Measurements from ENCODE around the gene ZKSCAN7. TPM values are rescaled to one million over a fixed set of nuclear protein-coding genes. Genes with fewer than 3 reads are reported as not detected.
"Not testable (repeated sequence)": the region's sequence is repeated elsewhere in the genome, so short reads cannot be mapped to it uniquely, and the experiment has no call there.

ZKSCAN7 gene
- polyA plus RNA-seq, 1 donor from 2014 or later: 23.9 TPM

GRCh38 chr3:44576613-44577012 lies 21.6 kb downstream of the ZKSCAN7 start:
- no peaks in the 10 kb centered on the region for H3K36me3 ChIP-seq (ENCODE audit: insufficient read depth, low read length)
- no peaks in the 10 kb centered on the region for H3K79me2 ChIP-seq (replicated peaks; ENCODE audit: insufficient read depth, low read length)
- no peaks in the 10 kb centered on the region for H3K27me3 ChIP-seq (ENCODE audit: insufficient read depth, low read depth, low read length)
- H3K27ac ChIP-seq (ENCODE audit: low read length): no peak overlapping the region
- TF ChIP-seq CTCF (IDR thresholded peaks at IDR 0.05; ENCODE audit: poor library complexity, severe bottlenecking) (no peak), EP300 (conservative IDR thresholded peaks at IDR 0.05; ENCODE audit: poor library complexity, severe bottlenecking) (no peak), TAF1 (IDR thresholded peaks at IDR 0.05; ENCODE audit: low read depth) (no peak), POLR2AphosphoS5 (IDR thresholded peaks at IDR 0.05) (no peak), RAD21 (conservative IDR thresholded peaks at IDR 0.05) (no peak), SMC3 (conservative IDR thresholded peaks at IDR 0.05; ENCODE audit: poor library complexity) (no peak), EZH2 (IDR thresholded peaks at IDR 0.05; ENCODE audit: borderline replicate concordance, insufficient read depth, low read length, poor library complexity, severe bottlenecking) (no peak), MXI1 (conservative IDR thresholded peaks at IDR 0.05; ENCODE audit: poor library complexity, severe bottlenecking) (no peak)
- H2AFZ ChIP-seq (ENCODE audit: low read depth, low read length): no peak overlapping the region
- H3K9ac ChIP-seq (ENCODE audit: low read length): no peak overlapping the region
- no peaks in the 10 kb centered on the region for H3K9me3 ChIP-seq (ENCODE audit: low read length)
- H3K4me3 ChIP-seq (ENCODE audit: low read length): no peak overlapping the region
- no peak overlapping the region for H3K4me2 ChIP-seq (ENCODE audit: low read length)
- no peaks in the 10 kb centered on the region for H3K9me2 ChIP-seq (ENCODE audit: insufficient read depth, low read length)
- no peaks in the 10 kb centered on the region for H4K20me1 ChIP-seq (ENCODE audit: insufficient read depth)
- no peaks in the 10 kb centered on the region for H3F3A ChIP-seq (ENCODE audit: insufficient read depth, low read length, poor library complexity, severe bottlenecking)

GRCh38 chr3:44577354-44577952 lies 22.5 kb downstream of the ZKSCAN7 start:
- H3K79me2 ChIP-seq (replicated peaks; ENCODE audit: insufficient read depth, low read length); H3K27me3 ChIP-seq (ENCODE audit: insufficient read depth, low read depth, low read length); H3K9me3 ChIP-seq (ENCODE audit: low read length); H3F3A ChIP-seq (ENCODE audit: insufficient read depth, low read length, poor library complexity, severe bottlenecking); H3K9ac ChIP-seq (ENCODE audit: low read length); H4K20me1 ChIP-seq (ENCODE audit: insufficient read depth); H3K4me3 ChIP-seq (ENCODE audit: low read length); H3K4me2 ChIP-seq (ENCODE audit: low read length); H3K9me2 ChIP-seq (ENCODE audit: insufficient read depth, low read length); H2AFZ ChIP-seq (ENCODE audit: low read depth, low read length); H3K36me3 ChIP-seq (ENCODE audit: insufficient read depth, low read length); H3K27ac ChIP-seq (ENCODE audit: low read length): not testable (repeated sequence)

- H3K4me3 ChIP-seq (ENCODE audit: low read length); H2AFZ ChIP-seq (ENCODE audit: low read depth, low read length); H3K9ac ChIP-seq (ENCODE audit: low read length); H4K20me1 ChIP-seq (ENCODE audit: insufficient read depth); H3F3A ChIP-seq (ENCODE audit: insufficient read depth, low read length, poor library complexity, severe bottlenecking); H3K27ac ChIP-seq (ENCODE audit: low read length); H3K9me2 ChIP-seq (ENCODE audit: insufficient read depth, low read length); H3K9me3 ChIP-seq (ENCODE audit: low read length); H3K27me3 ChIP-seq (ENCODE audit: insufficient read depth, low read depth, low read length); H3K79me2 ChIP-seq (replicated peaks; ENCODE audit: insufficient read depth, low read length); H3K36me3 ChIP-seq (ENCODE audit: insufficient read depth, low read length); H3K4me2 ChIP-seq (ENCODE audit: low read length): not testable (repeated sequence)
These were observed 23.3 kb downstream of the ZKSCAN7 start for GRCh38 chr3:44578316-44578715.

- H4K20me1 ChIP-seq (ENCODE audit: insufficient read depth); H3K9me3 ChIP-seq (ENCODE audit: low read length); H3K27me3 ChIP-seq (ENCODE audit: insufficient read depth, low read depth, low read length); H3K9ac ChIP-seq (ENCODE audit: low read length); H3K9me2 ChIP-seq (ENCODE audit: insufficient read depth, low read length); H3K79me2 ChIP-seq (replicated peaks; ENCODE audit: insufficient read depth, low read length); H3F3A ChIP-seq (ENCODE audit: insufficient read depth, low read length, poor library complexity, severe bottlenecking); H3K4me2 ChIP-seq (ENCODE audit: low read length); H3K36me3 ChIP-seq (ENCODE audit: insufficient read depth, low read length); H3K27ac ChIP-seq (ENCODE audit: low read length); H3K4me3 ChIP-seq (ENCODE audit: low read length); H2AFZ ChIP-seq (ENCODE audit: low read depth, low read length): not testable (repeated sequence)
These were observed 24.0 kb downstream of the ZKSCAN7 start for GRCh38 chr3:44578924-44579515.

GRCh38 chr3:44579749-44580148 lies 24.8 kb downstream of the ZKSCAN7 start:
- not testable (repeated sequence) for H3K27ac ChIP-seq (ENCODE audit: low read length); H3K79me2 ChIP-seq (replicated peaks; ENCODE audit: insufficient read depth, low read length); H3K27me3 ChIP-seq (ENCODE audit: insufficient read depth, low read depth, low read length); H4K20me1 ChIP-seq (ENCODE audit: insufficient read depth); H3K36me3 ChIP-seq (ENCODE audit: insufficient read depth, low read length); H3K4me2 ChIP-seq (ENCODE audit: low read length); H3K9me3 ChIP-seq (ENCODE audit: low read length); H3K9ac ChIP-seq (ENCODE audit: low read length); H3K9me2 ChIP-seq (ENCODE audit: insufficient read depth, low read length); H3F3A ChIP-seq (ENCODE audit: insufficient read depth, low read length, poor library complexity, severe bottlenecking); H2AFZ ChIP-seq (ENCODE audit: low read depth, low read length); H3K4me3 ChIP-seq (ENCODE audit: low read length)

GRCh38 chr3:44580971-44581370 lies 26.0 kb downstream of the ZKSCAN7 start:
- H3K4me3 ChIP-seq (ENCODE audit: low read length); H3K27me3 ChIP-seq (ENCODE audit: insufficient read depth, low read depth, low read length); H4K20me1 ChIP-seq (ENCODE audit: insufficient read depth); H3K4me2 ChIP-seq (ENCODE audit: low read length); H3K9me2 ChIP-seq (ENCODE audit: insufficient read depth, low read length); H3K9ac ChIP-seq (ENCODE audit: low read length); H3K9me3 ChIP-seq (ENCODE audit: low read length); H3K27ac ChIP-seq (ENCODE audit: low read length); H3F3A ChIP-seq (ENCODE audit: insufficient read depth, low read length, poor library complexity, severe bottlenecking); H2AFZ ChIP-seq (ENCODE audit: low read depth, low read length); H3K36me3 ChIP-seq (ENCODE audit: insufficient read depth, low read length): not testable (repeated sequence)
- H3K79me2 ChIP-seq (replicated peaks; ENCODE audit: insufficient read depth, low read length): peaks cover 10% of the 10 kb centered on the region
